ENCODE results near the gene SMIM29. TPM values are rescaled to one million over a fixed set of nuclear protein-coding genes. Genes with fewer than 3 reads are reported as not detected.
A peak's percentile ranks its signal among the peaks of the same experiment; 100 is the strongest.

Gene SMIM29
- total and polyA plus RNA-seq, 10 of the 15 experiments (the other 5 are each of a cell fraction or from before 2014, with no cell fraction given) = 7.1 to 30.0 (median 16.2) TPM

DNA sequence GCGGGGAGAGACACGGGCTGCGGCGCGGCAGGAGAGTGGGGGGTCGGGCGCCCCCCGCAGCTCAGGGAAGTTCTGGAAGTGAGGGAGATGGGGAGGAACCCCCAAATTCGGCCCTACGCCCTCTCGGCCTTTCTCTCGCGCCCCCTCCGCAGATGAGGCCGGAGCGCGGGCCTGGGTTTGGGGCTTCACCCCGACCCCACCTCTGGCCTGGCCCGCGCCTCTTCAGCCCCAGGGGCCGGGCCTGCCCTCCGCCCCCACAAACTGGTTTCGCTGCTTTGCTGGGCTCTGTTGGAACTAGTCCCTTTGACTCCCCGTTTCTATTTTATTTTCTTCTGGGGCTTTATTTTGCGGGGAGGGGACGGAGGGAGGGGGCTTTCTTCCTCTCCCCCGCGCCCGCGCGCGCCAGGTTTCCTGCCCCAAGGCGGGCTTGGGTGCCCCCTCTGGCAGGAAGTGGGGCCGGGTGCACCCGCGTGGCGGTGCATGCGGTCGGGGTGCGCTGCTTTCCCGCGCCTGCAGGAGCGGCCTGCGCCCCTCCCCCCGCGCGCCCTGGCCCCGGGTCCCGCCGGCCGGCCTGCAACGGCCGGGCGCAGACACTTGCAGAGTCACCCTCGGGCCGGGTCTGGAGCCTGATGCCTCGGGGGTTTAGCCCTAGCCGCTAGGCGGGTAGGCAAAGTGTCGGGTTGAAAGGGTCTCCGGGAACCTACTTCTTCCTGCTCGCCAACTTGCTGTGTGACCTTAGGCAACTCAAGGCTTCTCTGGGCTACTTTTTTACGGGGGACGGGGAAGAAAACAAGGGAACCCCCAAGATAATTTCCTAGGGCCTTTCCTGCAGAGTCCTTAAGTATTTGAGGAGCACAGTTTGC is 10.9 kb downstream of the SMIM29 start (continued):
- TF ChIP-seq NR2F1 (conservative IDR thresholded peaks at IDR 0.05) (peak; percentile 63), RAD21 (IDR thresholded peaks at IDR 0.05; ENCODE audit: insufficient read depth, low read depth, low read length) (peak; percentile 26), DPF2 (IDR thresholded peaks at IDR 0.05) (peak; percentile 75; the same call in 1 of the 2 replicates), IKZF1 (conservative IDR thresholded peaks at IDR 0.05) (peak; percentile 78), STAT1 (conservative IDR thresholded peaks at IDR 0.05) (no peak), YY1 (IDR thresholded peaks at IDR 0.05; ENCODE audit: low read depth, low read length) (peak; percentile 41; the same call in 1 of the 2 replicates), BCL11A (IDR thresholded peaks at IDR 0.05; ENCODE audit: low read depth, low read length) (0 out of 2 replicates have a peak, but pooled peaks have one; percentile 30), MEF2A (IDR thresholded peaks at IDR 0.05; ENCODE audit: insufficient read depth, low read depth, low read length) (0 out of 2 replicates have a peak, but pooled peaks have one; percentile 41), NFYB (IDR thresholded peaks at IDR 0.05; ENCODE audit: insufficient read depth, low read depth, low read length) (no peak), EGR1 (IDR thresholded peaks at IDR 0.05; ENCODE audit: borderline replicate concordance in 1 of 2, low read depth in 2 of 2, low read length in 2 of 2) (peak in 1 of 2 experiments; percentile 57; a peak in 1 of 3 replicates), MTA3 (IDR thresholded peaks at IDR 0.05; ENCODE audit: borderline replicate concordance, low read length) (no peak), HCFC1 (IDR thresholded peaks at IDR 0.05; ENCODE audit: low read length) (no peak), ZNF207 (IDR thresholded peaks at IDR 0.05; ENCODE audit: borderline replicate concordance) (peak; percentile 21; the same call in 1 of the 2 replicates)
- TF ChIP-seq, protein P1, sequence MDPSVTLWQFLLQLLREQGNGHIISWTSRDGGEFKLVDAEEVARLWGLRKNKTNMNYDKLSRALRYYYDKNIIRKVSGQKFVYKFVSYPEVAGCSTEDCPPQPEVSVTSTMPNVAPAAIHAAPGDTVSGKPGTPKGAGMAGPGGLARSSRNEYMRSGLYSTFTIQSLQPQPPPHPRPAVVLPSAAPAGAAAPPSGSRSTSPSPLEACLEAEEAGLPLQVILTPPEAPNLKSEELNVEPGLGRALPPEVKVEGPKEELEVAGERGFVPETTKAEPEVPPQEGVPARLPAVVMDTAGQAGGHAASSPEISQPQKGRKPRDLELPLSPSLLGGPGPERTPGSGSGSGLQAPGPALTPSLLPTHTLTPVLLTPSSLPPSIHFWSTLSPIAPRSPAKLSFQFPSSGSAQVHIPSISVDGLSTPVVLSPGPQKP (IDR thresholded peaks at IDR 0.05; ENCODE audit: low read depth, low read length) = peak; percentile 18; the same call in 1 of the 2 replicates
- TF ChIP-seq, protein P2, sequence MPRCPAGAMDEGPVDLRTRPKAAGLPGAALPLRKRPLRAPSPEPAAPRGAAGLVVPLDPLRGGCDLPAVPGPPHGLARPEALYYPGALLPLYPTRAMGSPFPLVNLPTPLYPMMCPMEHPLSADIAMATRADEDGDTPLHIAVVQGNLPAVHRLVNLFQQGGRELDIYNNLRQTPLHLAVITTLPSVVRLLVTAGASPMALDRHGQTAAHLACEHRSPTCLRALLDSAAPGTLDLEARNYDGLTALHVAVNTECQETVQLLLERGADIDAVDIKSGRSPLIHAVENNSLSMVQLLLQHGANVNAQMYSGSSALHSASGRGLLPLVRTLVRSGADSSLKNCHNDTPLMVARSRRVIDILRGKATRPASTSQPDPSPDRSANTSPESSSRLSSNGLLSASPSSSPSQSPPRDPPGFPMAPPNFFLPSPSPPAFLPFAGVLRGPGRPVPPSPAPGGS (IDR thresholded peaks at IDR 0.05; ENCODE audit: borderline replicate concordance, insufficient read depth, low read depth, low read length, poor library complexity, severe bottlenecking) = peak; percentile 54
- TF ChIP-seq, protein P3, sequence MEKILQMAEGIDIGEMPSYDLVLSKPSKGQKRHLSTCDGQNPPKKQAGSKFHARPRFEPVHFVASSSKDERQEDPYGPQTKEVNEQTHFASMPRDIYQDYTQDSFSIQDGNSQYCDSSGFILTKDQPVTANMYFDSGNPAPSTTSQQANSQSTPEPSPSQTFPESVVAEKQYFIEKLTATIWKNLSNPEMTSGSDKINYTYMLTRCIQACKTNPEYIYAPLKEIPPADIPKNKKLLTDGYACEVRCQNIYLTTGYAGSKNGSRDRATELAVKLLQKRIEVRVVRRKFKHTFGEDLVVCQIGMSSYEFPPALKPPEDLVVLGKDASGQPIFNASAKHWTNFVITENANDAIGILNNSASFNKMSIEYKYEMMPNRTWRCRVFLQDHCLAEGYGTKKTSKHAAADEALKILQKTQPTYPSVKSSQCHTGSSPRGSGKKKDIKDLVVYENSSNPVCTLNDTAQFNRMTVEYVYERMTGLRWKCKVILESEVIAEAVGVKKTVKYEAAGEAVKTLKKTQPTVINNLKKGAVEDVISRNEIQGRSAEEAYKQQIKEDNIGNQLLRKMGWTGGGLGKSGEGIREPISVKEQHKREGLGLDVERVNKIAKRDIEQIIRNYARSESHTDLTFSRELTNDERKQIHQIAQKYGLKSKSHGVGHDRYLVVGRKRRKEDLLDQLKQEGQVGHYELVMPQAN (conservative IDR thresholded peaks at IDR 0.05) = peak; percentile 68
